GM12878 (cell line): ENCODE data around the gene RNASEH2A. TPM values are rescaled to one million over a fixed set of nuclear protein-coding genes. Genes with fewer than 3 reads are reported as not detected.
A peak's percentile ranks its signal among the peaks of the same experiment; 100 is the strongest.

Source experiments
- HSF1 ChIP-seq: fragments of 150-350 bp; IDR thresholded peaks from 2 replicates; pipeline ENCODE4 v1.6.1; 2014; ENCODE audit warnings: mild to moderate bottlenecking, low read depth, low read length
- IKZF1 ChIP-seq: fragments of 450-650 bp; conservative IDR thresholded peaks from 2 replicates; pipeline ENCODE4 v1.6.1; 2017; ENCODE audit warnings: antibody characterized with exemption, mild to moderate bottlenecking
- IRF3 ChIP-seq: fragments of 450-650 bp; IDR thresholded peaks from 2 replicates; pipeline ENCODE4 v1.6.1; 2014; ENCODE audit warnings: mild to moderate bottlenecking
- NR2C1 ChIP-seq: fragments of 450-650 bp; IDR thresholded peaks from 2 replicates; pipeline ENCODE4 v1.6.1; 2017; ENCODE audit warnings: antibody characterized with exemption, mild to moderate bottlenecking, moderate library complexity
- NR2C2 ChIP-seq: IDR thresholded peaks from 2 replicates; pipeline ENCODE4 v1.6.1; 2011; ENCODE audit warnings: borderline replicate concordance, low read depth; ENCODE audit not compliant: control insufficient read depth, insufficient read length
- POLR2AphosphoS2 ChIP-seq: IDR thresholded peaks from 2 replicates; pipeline ENCODE4 v1.6.1; 2011; ENCODE audit warnings: low read depth, mild to moderate bottlenecking, low read length, improper control_type of control experiment, moderate library complexity
- RAD51 ChIP-seq: fragments of 450-650 bp; IDR thresholded peaks from 2 replicates; pipeline ENCODE4 v1.6.1; 2016; ENCODE audit warnings: moderate library complexity, mild to moderate bottlenecking, inconsistent platforms
- RCOR1 ChIP-seq: conservative IDR thresholded peaks from 2 replicates; pipeline ENCODE4 v1.6.1; 2012; ENCODE audit warnings: low read depth, low read length, improper control_type of control experiment
- TAF1 ChIP-seq: IDR thresholded peaks from 2 replicates; pipeline ENCODE4 v1.6.1; 2011; ENCODE audit warnings: mild to moderate bottlenecking, low read depth, low read length, borderline replicate concordance
- TCF3 ChIP-seq: IDR thresholded peaks from 2 replicates; pipeline ENCODE4 v1.6.1; 2012; ENCODE audit warnings: low read depth, mild to moderate bottlenecking, low read length, borderline replicate concordance; ENCODE audit not compliant: insufficient read depth
- ZBED1 ChIP-seq: IDR thresholded peaks from 2 replicates; pipeline ENCODE4 v1.6.1; 2016; ENCODE audit warnings: borderline replicate concordance
- polyA plus RNA-seq, 11 experiments: library from polyadenylated mRNA; depleted of rRNA in 4 of 11; unstranded in 6 of 11; stranded (reverse) in 5 of 11; fragments of >200 nt; fragmentation: Nextera tagmentation in 4 of 11; fragmentation: Illumina TruSeq in 1 of 11; extraction: Ambion mirVana in 4 of 11; extraction: Trizol in 1 of 11; gene quantifications; 1 replicate in 1 of 11; 2 replicates in 10 of 11; pipeline versions ENCODE4 v1.2.1 to v1.2.3, GENCODE V29; 2011 to 2016; ENCODE audit warnings: inconsistent platforms in 2 of 11, missing spikeins in 2 of 11, low read depth in 1 of 11
- total RNA-seq, 4 experiments: library from RNA; depleted of rRNA in 3 of 4; stranded (reverse); fragments of >200 nt in 3 of 4; fragmentation: Illumina TruSeq in 1 of 4; extraction: Trizol in 1 of 4; gene quantifications; 2 replicates each; pipeline versions ENCODE4 v1.2.1 to v1.2.3, GENCODE V29; 2013 to 2021
- TF ChIP-seq, protein P1 (sequence below): fragments of 450-650 bp; IDR thresholded peaks from 2 replicates; pipeline ENCODE4 v1.6.1; 2016; ENCODE audit warnings: mild to moderate bottlenecking, moderate library complexity, borderline replicate concordance
- TF ChIP-seq, protein P2 (sequence below): fragments of 450-650 bp; IDR thresholded peaks from 2 replicates; pipeline ENCODE4 v1.6.1; 2017; ENCODE audit warnings: mild to moderate bottlenecking
- TF ChIP-seq, protein P3 (sequence below): fragments of 450-650 bp; formaldehyde crosslinking; IDR thresholded peaks from 2 replicates; pipeline ENCODE4 v1.4.0; 2022; ENCODE audit warnings: mild to moderate bottlenecking, moderate library complexity

Gene RNASEH2A
- total and polyA plus RNA-seq, 10 of the 15 experiments (the other 5 are each of a cell fraction or from before 2014, with no cell fraction given), result 17.4 to 103 (median 40.4) TPM

DNA sequence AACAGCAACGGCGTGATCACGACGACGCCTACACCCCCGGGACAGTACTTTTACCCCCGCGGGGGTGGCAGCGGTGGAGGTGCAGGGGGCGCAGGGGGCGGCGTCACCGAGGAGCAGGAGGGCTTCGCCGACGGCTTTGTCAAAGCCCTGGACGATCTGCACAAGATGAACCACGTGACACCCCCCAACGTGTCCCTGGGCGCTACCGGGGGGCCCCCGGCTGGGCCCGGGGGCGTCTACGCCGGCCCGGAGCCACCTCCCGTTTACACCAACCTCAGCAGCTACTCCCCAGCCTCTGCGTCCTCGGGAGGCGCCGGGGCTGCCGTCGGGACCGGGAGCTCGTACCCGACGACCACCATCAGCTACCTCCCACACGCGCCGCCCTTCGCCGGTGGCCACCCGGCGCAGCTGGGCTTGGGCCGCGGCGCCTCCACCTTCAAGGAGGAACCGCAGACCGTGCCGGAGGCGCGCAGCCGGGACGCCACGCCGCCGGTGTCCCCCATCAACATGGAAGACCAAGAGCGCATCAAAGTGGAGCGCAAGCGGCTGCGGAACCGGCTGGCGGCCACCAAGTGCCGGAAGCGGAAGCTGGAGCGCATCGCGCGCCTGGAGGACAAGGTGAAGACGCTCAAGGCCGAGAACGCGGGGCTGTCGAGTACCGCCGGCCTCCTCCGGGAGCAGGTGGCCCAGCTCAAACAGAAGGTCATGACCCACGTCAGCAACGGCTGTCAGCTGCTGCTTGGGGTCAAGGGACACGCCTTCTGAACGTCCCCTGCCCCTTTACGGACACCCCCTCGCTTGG, 14.1 kb upstream of the RNASEH2A start (continued):
- TF ChIP-seq POLR2AphosphoS2 (no peak; the same call in 1 of the 2 replicates), IKZF1 (peak; percentile 50; the same call in 1 of the 2 replicates), NR2C1 (peak; percentile 80), IRF3 (no peak), TAF1 (peak; percentile 7; the same call in 1 of the 2 replicates), NR2C2 (no peak), ZBED1 (peak; percentile 53; the same call in 1 of the 2 replicates), TCF3 (peak; percentile 68), HSF1 (no peak), RAD51 (peak; percentile 83), RCOR1 (no peak)
- TF ChIP-seq, protein P1, sequence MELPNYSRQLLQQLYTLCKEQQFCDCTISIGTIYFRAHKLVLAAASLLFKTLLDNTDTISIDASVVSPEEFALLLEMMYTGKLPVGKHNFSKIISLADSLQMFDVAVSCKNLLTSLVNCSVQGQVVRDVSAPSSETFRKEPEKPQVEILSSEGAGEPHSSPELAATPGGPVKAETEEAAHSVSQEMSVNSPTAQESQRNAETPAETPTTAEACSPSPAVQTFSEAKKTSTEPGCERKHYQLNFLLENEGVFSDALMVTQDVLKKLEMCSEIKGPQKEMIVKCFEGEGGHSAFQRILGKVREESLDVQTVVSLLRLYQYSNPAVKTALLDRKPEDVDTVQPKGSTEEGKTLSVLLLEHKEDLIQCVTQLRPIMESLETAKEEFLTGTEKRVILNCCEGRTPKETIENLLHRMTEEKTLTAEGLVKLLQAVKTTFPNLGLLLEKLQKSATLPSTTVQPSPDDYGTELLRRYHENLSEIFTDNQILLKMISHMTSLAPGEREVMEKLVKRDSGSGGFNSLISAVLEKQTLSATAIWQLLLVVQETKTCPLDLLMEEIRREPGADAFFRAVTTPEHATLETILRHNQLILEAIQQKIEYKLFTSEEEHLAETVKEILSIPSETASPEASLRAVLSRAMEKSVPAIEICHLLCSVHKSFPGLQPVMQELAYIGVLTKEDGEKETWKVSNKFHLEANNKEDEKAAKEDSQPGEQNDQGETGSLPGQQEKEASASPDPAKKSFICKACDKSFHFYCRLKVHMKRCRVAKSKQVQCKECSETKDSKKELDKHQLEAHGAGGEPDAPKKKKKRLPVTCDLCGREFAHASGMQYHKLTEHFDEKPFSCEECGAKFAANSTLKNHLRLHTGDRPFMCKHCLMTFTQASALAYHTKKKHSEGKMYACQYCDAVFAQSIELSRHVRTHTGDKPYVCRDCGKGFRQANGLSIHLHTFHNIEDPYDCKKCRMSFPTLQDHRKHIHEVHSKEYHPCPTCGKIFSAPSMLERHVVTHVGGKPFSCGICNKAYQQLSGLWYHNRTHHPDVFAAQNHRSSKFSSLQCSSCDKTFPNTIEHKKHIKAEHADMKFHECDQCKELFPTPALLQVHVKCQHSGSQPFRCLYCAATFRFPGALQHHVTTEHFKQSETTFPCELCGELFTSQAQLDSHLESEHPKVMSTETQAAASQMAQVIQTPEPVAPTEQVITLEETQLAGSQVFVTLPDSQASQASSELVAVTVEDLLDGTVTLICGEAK, result peak; percentile 58; the same call in 1 of the 2 replicates
- TF ChIP-seq, protein P2, sequence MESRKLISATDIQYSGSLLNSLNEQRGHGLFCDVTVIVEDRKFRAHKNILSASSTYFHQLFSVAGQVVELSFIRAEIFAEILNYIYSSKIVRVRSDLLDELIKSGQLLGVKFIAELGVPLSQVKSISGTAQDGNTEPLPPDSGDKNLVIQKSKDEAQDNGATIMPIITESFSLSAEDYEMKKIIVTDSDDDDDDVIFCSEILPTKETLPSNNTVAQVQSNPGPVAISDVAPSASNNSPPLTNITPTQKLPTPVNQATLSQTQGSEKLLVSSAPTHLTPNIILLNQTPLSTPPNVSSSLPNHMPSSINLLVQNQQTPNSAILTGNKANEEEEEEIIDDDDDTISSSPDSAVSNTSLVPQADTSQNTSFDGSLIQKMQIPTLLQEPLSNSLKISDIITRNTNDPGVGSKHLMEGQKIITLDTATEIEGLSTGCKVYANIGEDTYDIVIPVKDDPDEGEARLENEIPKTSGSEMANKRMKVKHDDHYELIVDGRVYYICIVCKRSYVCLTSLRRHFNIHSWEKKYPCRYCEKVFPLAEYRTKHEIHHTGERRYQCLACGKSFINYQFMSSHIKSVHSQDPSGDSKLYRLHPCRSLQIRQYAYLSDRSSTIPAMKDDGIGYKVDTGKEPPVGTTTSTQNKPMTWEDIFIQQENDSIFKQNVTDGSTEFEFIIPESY, result no peak
- TF ChIP-seq, protein P3, sequence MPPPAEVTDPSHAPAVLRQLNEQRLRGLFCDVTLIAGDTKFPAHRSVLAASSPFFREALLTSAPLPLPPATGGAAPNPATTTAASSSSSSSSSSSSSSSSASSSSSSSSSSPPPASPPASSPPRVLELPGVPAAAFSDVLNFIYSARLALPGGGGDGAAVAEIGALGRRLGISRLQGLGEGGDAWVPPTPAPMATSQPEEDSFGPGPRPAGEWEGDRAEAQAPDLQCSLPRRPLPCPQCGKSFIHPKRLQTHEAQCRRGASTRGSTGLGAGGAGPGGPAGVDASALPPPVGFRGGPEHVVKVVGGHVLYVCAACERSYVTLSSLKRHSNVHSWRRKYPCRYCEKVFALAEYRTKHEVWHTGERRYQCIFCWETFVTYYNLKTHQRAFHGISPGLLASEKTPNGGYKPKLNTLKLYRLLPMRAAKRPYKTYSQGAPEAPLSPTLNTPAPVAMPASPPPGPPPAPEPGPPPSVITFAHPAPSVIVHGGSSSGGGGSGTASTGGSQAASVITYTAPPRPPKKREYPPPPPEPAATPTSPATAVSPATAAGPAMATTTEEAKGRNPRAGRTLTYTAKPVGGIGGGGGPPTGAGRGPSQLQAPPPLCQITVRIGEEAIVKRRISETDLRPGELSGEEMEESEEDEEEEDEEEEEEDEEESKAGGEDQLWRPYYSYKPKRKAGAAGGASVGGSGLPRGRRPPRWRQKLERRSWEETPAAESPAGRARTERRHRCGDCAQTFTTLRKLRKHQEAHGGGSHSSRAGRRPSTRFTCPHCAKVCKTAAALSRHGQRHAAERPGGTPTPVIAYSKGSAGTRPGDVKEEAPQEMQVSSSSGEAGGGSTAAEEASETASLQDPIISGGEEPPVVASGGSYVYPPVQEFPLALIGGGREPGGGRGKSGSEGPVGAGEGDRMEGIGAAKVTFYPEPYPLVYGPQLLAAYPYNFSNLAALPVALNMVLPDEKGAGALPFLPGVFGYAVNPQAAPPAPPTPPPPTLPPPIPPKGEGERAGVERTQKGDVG (CRISPR knock-in tag), result no peak
